NCI-H2196 treated with DMSO at 0.1 percent for 48 hours (cell line): Measurements from ENCODE around the gene UNC5B.
"Not testable (repeated sequence)": the region's sequence is repeated elsewhere in the genome, so short reads cannot be mapped to it uniquely, and the experiment has no call there.

ENCODE experiments used
- DNase-seq: peaks from one replicate; lab custom pipeline; 2025; ENCODE audit not compliant: unreplicated experiment; lab: John Stamatoyannopoulos, UW

Gene UNC5B

DNA sequence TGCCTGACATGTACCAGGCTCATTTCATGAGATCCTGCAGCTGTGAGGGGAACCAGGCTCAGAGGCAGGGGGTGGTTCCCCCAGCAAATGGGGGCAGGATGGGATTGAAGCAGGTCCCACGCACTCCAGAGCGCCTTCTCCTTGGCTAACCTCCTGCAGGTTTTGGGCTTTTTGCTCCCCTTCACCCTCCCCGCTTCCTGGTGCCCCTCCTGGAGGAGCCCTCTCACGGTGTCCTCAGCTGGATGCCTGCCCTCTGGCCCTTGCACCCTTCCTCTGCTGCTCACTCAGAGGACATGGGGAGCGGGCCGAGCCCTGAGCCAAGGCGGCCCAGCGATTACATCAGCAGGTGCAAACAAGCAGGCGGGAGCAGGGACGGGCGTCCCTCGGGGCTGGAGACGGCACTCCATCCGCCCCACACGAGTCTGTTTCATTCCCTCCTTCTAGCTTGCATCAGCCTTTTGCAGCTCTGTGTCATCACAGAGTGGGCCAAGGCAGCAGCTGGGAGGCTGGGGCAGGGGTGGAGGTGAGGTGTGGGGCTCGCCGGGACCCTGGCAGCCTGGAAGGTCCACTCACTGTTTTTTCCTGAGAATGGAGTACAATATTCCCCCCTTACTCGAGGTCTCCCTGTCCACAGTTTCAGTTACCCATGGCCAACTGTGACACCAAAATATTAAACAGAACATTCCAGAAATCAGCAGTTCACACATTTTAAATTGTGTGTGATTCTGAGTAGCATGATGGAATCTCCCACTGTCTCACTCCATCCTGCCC lies 54.0 kb downstream of the UNC5B start:
- no peak for DNase-seq

DNA sequence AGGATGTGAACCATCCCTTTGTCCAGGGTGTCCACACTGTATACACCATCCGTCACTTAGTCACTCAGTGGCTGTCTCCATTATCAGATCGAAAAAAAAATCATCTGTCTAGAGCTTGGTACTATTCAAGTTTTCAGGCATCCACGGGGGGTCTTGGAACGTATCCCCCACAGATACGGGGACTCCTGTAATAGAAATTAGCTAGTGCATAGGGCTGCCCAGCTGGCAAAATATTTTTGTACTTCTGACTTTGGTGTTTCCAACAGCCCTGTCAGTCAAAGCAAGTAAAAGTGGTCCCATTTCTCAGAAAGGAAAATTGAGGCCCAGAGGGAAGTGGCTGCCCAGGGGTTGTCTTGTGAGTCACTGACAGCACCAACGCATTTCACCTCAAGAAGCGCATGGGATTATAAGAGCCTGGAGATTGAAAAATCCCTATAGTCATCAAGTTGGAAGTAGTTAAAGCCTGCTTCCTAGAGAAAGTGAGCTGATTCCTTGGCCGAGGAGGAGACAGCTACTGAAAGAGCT lies 54.6 kb downstream of the UNC5B start:
- DNase-seq = no peak

DNA sequence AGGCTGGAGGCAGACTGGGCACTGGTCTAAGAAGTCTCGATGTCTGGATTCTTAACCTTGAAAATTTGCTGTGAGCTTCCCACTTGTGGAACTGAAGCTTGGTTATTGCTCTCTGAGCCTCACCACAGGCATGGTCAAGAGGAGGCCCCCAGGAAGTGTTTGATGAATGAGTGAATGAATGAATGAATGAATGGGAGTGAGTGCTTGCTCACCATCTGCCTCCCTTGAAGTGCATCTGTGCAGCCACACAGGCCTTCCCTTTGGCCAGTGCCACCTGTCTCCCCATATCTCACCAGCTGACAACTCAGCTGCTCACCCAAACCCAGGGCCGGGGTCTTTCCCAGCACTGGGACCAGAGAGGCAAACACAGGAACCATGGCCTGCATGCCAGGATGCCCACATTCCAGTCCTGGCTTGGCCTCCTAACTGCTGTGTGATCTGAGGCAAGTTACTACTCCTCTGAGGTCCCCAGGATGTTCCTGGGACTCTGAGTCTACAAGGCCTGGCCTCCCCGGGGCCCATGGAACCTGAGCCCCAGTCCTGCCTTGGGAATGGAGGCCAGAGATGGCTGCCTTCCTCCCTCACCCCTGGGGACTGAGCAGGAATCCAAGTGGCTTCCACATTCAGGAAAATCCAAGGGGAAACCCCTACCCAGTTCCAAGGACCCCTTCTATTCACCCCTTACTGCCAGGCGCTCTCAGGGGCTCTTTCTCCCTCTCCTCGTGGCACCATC lies 55.3 kb downstream of the UNC5B start:
- DNase-seq = no peak

DNA sequence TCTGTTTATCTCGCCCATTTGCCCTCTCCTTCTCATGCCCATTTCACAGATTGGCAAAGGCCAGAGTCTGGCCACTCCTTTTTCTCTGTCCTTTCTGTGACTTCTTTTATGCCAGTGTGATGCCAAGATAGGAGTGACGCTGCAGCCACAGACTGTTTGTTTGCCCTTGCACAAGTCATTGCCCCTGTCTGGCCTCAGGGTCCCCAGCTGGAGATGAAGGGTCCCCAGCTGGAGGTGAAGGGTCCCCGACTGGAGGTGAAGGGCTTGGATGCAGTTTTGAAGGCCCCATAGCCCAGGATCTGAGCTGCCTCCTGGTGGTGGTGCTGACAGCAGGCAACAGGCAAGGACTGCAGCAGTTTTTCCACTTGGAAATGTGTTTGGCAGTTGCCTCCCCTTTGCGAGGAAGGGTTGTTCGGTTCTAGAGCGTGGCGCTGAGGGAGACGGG lies 55.9 kb downstream of the UNC5B start:
- DNase-seq = no peak

DNA sequence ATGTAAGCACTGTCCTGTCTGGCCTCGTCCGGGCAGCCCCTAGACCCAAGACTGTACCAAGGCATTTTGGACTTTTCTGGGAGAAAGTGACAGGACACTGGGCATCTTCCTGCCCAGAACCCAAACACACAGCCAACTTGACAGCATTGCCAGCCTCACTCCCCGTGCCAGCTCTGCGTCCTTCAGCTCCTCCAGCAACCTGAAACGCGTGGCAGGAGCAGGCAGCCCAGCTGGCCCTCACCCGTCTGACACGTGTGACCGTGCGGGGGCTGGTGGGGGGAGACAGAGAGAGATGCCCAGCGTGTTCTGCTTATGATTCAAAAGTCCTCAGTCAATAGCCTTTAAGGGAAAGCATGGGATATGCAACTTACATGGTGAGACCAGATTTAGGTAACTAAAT lies 56.4 kb downstream of the UNC5B start:
- DNase-seq = no peak

DNA sequence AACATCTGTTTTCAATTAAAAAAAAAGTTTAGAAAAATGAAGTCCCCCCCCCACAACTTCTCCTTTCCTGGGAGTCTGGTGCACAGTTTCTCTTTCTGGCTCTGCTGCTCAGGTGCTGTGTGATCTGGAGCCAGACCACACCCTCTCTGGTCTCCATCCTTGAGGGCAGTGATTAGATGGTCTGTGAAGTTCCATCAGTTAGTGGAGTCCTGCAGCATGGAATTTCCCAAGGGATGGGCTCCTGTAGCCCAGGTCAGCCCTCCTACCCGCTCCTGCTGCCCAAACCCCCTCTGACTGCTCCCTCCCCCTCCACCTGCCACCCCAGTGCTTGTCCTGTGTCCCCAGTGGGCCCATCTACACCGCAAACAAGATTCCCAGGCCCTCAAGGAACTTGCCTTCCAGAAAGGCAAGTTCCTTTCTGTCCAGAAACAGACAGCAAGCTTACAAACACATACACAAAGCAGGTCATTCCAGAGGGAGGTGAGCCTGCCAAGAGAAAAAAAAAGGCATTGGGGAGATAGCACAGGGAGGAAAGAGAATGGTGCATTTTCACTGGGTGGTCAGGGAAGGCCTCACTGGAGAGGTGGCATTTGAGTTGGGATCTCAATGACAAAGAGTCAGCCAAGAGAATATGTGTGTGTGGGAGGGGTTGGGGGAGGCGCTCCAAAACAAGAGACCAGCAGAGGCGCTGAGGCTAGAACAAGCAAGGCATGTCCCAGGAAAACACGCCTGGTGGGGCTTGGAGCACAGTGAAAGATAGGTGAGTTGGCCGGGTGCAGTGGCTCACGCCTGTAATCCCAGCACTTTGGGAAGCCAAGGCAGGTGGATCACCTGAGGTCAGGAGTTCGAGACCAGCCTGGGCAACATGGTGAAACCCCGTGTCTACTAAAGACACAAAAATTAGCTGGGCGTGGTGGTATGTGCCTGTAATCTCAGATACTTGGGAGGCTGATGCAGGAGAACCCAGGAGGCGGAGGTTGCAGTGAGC lies 57.2 kb downstream of the UNC5B start:
- DNase-seq = no peak

DNA sequence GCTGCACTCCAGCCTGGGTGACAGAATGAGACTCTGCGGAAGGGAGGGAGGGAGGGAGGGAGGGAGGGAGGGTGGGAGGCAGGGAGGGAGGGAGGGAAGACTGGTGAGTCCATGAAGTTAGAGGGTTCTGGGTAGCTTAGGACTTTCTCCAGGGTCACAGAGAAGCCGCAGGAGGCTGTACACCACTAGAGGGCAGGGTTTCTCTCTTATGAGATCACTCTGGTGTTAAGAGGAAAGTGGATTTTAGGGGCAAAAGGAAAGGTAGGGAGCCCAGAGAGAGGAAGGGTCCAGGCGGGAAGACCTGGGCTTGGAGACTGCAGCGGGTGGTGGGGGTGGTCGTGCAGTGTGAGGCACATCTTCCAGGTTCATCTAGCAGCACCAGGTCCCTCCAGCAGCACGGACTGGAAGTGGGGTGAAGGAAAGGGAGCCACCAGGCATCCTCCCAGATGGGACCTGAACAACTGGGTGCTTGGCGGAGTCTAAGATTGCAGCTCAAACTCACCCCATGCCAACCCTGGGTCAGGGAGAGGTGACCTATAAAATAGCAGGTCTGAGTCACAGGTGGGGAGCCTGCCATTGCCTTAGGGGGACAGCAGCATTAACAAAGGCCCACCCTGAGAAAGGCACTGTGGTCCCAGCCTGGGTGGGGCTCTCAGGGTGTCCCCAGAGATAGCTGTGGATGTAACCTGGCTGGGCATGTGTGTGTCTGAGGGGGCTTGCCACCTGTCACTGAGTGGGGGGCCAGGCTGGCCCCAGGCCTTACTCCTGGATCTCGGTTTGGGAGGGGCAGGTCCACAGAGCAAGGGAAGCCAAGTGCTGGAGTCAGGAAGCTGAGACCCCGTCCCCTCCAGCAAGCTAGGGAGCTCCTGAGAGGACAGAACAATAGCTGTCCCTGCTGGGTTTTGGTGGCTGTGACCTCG lies 58.2 kb downstream of the UNC5B start:
- DNase-seq = no peak

DNA sequence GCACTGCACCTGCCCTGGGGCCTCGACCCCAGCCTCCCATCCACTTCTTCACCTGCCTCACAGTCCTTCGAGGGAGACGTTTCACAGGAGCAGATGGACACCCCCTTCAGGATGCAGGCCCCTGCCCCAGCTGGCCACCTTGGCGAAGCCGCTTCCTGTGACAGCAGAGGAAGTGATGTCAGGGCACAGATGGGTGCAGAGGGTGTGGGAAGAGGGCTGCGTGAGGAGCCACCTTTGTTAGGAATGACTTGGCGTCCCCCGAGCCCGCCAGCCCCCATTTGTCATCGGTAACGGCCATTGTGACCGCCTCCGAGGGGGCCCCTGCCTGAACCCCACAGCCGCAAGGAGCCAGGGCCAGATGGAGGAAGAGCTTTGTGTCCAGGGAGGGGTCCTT lies 59.3 kb downstream of the UNC5B start:
- no peak for DNase-seq

DNA sequence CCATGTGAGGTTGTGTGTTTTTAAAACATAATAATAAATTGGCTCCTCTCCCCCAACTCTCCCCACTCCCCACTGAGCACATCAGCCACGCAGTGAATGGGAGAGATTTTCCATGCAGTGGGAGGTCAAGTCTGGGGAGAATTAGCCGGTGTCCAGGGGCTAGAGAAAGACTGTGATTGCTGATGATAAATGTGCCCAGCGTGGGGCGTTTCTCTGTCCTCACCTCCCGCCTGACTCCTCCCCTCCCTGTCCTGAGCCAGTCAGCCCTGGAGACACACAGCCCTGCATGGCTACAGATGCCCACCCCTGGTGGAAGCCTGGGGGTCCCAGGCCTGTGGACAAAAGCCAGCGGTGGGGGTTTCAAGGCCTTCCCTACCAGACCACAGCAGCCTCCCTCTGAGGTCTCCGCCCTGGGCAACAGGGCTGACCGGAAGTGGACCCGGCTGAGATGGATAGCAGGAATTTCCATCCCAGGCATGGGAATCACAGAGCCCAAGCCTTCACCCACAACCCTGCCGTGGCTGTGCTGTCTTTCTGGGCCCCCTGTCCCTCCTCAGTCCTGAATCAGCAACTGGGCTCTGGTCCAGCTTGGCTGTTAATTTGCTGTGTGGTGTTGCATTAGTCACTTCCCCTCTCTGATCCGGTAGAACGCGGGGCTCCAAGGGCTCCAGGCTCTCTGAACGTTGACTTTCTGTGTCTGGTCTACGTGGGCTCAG lies 59.8 kb downstream of the UNC5B start:
- DNase-seq = no peak

DNA sequence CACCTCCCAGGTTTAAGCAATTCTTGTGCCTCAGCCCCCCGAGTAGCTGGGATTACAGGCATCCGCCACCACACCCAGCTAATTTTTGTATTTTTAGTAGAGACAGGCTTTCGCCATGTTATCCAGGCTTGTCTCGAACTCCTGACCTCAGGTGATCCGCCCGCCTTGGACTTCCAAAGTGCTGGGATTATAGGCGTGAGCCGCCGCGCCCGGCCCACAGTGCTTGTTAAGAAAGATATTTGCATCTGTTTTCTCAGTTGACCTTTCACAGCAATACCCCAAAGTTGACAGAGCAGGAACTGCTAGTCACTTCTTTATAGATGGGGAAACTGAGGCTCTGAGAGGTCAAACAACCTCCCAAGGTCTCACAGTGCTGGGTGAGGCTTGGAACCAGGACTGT lies 60.6 kb downstream of the UNC5B start:
- DNase-seq = not testable (repeated sequence)

DNA sequence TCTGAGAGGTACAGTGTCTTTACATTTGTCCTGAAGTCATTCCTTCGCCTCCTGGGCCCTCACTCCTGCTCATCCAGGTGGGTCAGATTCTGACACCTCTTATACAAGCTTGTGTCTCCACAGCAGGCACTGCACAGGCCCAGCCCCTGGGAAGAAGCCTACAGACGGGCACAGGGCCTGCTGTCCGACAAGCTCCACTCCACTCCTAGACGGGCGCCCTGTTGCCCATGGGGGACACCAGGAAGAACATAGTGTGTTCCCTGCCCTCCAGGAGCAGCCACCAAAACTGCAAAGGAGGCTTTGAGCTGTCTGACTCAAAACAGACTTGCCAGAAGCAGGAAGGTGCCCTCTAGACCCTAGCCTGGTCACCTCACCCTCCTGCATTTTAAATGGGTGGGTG lies 61.1 kb downstream of the UNC5B start:
- no peak for DNase-seq

DNA sequence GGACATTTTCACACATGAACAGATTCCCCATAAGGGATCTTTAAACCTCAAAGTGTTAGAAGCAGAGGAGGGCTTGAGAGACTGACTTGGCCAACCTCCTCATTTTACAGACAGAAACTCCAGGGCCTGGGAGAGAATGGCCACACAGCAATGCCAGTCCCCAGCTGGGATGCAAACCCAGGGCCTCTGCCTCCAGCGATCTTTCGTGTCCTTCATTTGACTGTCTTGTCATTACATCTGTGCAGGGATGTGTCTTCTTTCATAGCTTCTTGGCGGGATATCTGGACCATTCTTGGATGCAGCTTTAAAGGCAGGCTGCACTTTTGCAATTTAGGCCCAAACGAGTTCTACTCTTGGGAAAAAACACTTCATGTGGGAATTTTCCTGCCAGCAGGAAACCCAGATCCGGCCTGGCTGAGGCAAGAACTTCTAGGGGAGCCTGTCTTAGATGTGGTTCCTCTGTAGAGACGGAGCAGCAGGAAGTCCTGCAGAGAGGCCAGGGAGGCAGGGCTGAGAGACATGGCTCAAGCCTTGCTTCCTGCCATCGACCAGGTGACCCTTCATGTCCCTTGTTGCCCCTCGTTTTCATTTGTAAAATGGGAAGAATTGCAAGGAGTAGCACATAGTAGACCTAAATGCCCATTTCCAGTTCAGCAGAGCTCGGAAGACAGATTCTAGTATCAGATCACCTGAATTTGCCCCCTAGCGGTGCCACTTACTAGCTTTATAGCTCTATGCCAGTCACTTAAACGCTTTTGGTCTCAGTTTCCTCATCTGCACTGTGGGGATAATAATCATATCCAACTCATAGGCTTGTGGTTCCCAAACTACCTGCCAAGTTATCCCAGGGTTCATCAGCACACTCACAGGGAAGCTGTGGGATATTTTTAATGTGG lies 62.8 kb downstream of the UNC5B start:
- no peak for DNase-seq

DNA sequence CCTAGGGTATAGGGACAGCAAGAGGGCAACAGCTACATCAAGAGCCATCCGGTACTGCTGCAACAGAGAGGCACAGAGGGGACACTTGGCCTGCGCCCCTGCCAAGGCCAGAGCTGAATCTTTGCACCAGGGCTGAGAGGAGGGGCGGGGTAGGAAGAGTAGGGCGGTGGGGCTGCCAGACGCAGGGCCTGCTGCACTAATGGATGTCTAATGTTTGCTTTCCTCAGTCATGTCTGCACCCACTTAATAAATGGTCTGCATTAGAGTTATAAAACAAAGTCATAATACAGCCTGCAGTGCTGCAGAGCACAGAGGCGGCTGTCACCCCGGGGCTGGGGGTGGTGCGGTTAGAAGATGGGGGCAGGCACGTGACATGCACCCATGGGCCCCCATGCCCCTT lies 64.5 kb downstream of the UNC5B start:
- no peak for DNase-seq

DNA sequence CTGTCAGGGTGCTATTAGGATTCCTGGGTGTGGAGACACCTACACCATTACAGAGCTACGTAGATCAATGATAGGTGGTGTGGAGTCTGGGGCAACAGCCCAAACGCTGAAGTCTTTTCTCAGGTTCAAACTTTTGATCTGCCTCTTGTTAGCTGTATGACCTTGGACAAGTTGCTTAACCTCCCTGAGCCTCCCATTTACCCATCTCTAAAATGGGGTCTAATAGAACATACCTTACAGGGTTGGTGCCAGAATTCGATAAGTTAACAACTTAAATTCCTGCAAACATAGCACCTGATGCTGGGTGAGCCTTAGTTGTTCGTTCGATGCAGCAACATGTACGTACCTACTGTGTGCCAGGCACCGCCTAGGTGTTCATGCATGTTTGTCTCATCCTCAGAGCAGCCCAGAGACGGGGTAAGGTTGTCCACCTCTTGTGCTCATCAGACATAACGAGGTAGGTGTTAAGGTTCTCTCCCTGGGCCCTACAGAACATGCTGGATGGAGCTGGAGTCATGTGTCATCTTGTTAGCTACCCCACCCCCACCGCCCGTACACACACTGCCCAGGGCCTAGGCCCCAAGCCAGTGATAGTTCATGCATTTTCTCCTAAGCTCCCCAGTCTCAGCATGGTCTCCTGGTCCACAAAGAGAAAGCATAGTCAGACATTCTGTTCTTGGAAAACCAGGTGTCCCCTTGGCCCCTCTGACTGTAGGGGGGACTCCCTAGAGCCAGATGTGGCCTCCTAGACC lies 65.7 kb downstream of the UNC5B start:
- no peak for DNase-seq

DNA sequence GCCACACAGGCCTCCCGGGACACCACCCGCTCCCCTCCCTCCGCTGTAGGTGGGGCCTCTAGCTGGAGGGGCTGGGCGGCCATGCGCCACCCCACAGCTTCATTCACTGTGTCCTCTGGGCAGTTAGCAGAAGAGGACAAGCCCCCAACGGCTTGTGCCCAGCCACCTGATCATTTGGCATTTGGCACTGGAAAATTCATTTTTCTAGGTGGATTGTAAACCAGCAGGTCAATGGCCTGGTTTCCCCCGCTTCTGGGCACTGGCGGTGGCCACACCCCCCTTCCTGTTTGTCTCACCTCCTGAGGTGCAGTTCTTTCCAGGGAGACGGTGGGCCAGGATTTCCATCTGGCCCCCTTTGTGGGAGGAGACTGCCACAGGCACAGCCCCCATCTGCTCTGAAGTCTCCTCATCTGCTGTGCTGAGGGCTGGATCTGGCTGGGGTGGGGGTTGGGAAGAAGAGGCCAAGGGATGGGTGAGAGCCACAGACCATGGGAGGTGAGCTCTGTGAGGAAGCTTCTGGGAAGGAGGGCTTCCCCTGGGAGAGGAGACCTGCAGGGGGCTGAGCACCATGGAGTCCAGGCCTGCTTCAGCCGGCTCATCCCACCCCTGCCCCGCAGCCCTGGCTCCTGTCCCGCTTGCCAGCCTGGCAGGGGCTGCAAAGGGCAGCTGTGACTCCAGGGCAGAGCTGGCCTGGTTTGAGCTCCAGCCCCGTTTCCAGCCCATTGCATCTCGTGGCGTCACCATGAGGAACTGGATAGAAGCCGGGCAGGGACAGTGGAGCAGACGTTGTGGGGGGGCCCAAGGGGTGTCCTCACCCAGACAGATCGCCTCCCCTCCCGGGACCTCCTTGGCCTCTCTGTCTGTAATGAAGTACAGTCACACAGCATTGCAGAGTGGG lies 66.6 kb downstream of the UNC5B start:
- no peak for DNase-seq

DNA sequence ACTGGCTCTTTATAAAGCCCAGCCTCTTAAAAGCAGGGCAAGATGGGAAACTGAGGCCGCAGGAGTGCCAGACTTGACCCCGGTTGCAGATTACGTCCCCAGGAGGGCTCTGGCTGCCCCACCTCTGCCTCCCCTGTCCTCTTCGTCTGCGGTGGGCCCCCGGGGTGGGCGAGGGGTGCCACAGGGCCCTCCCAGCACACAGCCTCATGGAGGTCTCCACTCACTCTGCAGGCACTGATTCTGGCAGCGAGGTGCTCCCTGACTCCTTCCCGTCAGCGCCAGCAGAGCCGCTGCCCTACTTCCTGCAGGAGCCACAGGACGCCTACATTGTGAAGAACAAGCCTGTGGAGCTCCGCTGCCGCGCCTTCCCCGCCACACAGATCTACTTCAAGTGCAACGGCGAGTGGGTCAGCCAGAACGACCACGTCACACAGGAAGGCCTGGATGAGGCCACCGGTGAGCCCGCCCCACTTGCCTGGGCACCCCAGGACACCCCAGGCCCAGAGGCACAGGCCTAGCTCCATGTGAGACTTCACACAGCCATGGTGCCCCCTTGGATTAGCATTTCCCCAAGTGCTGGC lies 67.3 kb downstream of the UNC5B start:
- no peak for DNase-seq
